Kidney (tissue), 14 donors: ENCODE results near the gene ARHGAP28. TPM values are rescaled to one million over a fixed set of nuclear protein-coding genes. Genes with fewer than 3 reads are reported as not detected.

Experiments used
- DNase-seq, 5 donors: peaks; one replicate each; pipeline ENCODE4 v3.0.0-alpha.2; 2013 to 2020
- FAIRE-seq: peaks from 2 replicates; lab custom pipeline; 2012; peaks lifted over from hg19 to GRCh38; lab: Jason Lieb, UNC
- H3K27ac ChIP-seq, 2 donors: one replicate each; pipeline ENCODE4 v1.7.0; 2013; ENCODE audit warnings: low read depth in 2 of 2, low read length in 2 of 2, inconsistent platforms in 1 of 2
- H3K27me3 ChIP-seq: one replicate; pipeline ENCODE4 v1.7.1; 2013; ENCODE audit warnings: low read length, inconsistent platforms; ENCODE audit not compliant: control insufficient read depth, insufficient read depth
- H3K36me3 ChIP-seq, 3 donors: one replicate each; pipeline versions ENCODE4 v1.7.0 to v1.7.1; 2013; ENCODE audit warnings: low read length in 3 of 3, control low read depth in 1 of 3, inconsistent platforms in 1 of 3; ENCODE audit not compliant: insufficient read depth in 3 of 3, control insufficient read depth in 2 of 3
- H3K4me1 ChIP-seq, 3 donors: one replicate each; pipeline versions ENCODE4 v1.7.0 to v1.7.1; 2013; ENCODE audit warnings: low read length in 3 of 3, inconsistent platforms in 1 of 3, low read depth in 1 of 3; ENCODE audit not compliant: control insufficient read depth in 2 of 3, insufficient read depth in 2 of 3
- H3K4me3 ChIP-seq, 3 donors: one replicate each; pipeline versions ENCODE4 v1.7.0 to v1.8.1; 2013; ENCODE audit warnings: low read length in 3 of 3, control low read depth in 1 of 3, inconsistent platforms in 1 of 3
- H3K9ac ChIP-seq, 3 donors: one replicate each; pipeline versions ENCODE4 v1.7.0 to v1.7.1; 2013; ENCODE audit warnings: low read length in 3 of 3, control low read depth in 1 of 3, inconsistent platforms in 1 of 3
- H3K9me3 ChIP-seq, 3 donors: one replicate each; pipeline versions ENCODE4 v1.7.0 to v1.7.1; 2013; ENCODE audit warnings: low read length in 3 of 3, control low read depth in 1 of 3, inconsistent platforms in 1 of 3; ENCODE audit not compliant: control insufficient read depth in 2 of 3, insufficient read depth in 1 of 3
- CTCF ChIP-seq: IDR thresholded peaks from 3 replicates; pipeline ENCODE4 v1.5.1; 2012; ENCODE audit warnings: mild to moderate bottlenecking, moderate library complexity, borderline replicate concordance; ENCODE audit not compliant: insufficient read depth; ENCODE audit errors: extremely low read depth
- intact Hi-C: fragments of 100-400 bp; cut with DNase I; formaldehyde crosslinking; loops from one replicate; pipeline ENCODE4 v1.11.1; 2022
- polyA plus RNA-seq: library from polyadenylated mRNA; stranded (reverse); fragments of 350-450 nt; fragmentation: Illumina TruSeq; extraction: RNeasy Lipid Tissue Mini Kit (QIAGEN cat#74804); gene quantifications from one replicate; pipeline ENCODE4 v1.2.3, GENCODE V29; 2014; ENCODE audit warnings: low read depth, low replicate concordance; ENCODE audit not compliant: insufficient read depth
- total RNA-seq: library from RNA; stranded (reverse); fragmentation: NEBNext Ultra II Directional; extraction: Animal tissue kit (Norgen Biotek cat#: 25700); gene quantifications from one replicate; pipeline ENCODE4 v1.2.1, GENCODE V29; 2021
- donor health status: control.
- donor health status: control.
- donor health status: control.
- donor health status: control.
- donor health status: control.
- donor health status: DM: yes; HTN: yes; CAD: no.
- donor health status: Normal renal cell carcinoma (clear cell type).

ARHGAP28 gene
- total and polyA plus RNA-seq, 2 donors from 2014 or later = 4.6 TPM

- Histone ChIP-seq H3K27me3 (no peaks in the 10 kb centered on the region), H3K4me1 (no peaks in the 10 kb centered on the region), H3K4me3 (no peak overlapping the region), H3K9me3 (no peaks in the 10 kb centered on the region), H3K27ac (no peak overlapping the region), H3K9ac (no peak overlapping the region), H3K36me3 (no peaks in the 10 kb centered on the region)
- FAIRE-seq (no peak), DNase-seq (no peak)
- intact Hi-C loops = no loop called here
- TF ChIP-seq CTCF = no peak
Observed at GRCh38 chr18:6927153-6927552, 197.6 kb downstream of the ARHGAP28 start.

GRCh38 chr18:6928359-6928758 lies 198.8 kb downstream of the ARHGAP28 start:
- H3K36me3 ChIP-seq = no peaks in the 10 kb centered on the region
- H3K9me3 ChIP-seq = no peaks in the 10 kb centered on the region
- H3K4me1 ChIP-seq = no peaks in the 10 kb centered on the region
- no peak overlapping the region for H3K4me3 ChIP-seq
- H3K27me3 ChIP-seq = no peaks in the 10 kb centered on the region
- intact Hi-C loops = no loop called here
- DNase-seq (no peak), FAIRE-seq (no peak)
- no peak overlapping the region for H3K27ac ChIP-seq
- no peak overlapping the region for H3K9ac ChIP-seq
- no peak for TF ChIP-seq CTCF

GRCh38 chr18:6929370-6930102 lies 200.0 kb downstream of the ARHGAP28 start:
- H3K27ac ChIP-seq = no peak overlapping the region
- no peaks in the 10 kb centered on the region for H3K27me3 ChIP-seq
- FAIRE-seq = no peak
- DNase-seq = peak in 1 of 5 donors; percentile 76
- intact Hi-C loops = no loop called here
- no peaks in the 10 kb centered on the region for H3K36me3 ChIP-seq
- H3K9ac ChIP-seq = no peak overlapping the region
- H3K4me3 ChIP-seq = no peak overlapping the region
- no peaks in the 10 kb centered on the region for H3K9me3 ChIP-seq
- TF ChIP-seq CTCF = no peak
- H3K4me1 ChIP-seq = no peaks in the 10 kb centered on the region
